ENCODE data around the gene DBH.

- TF ChIP-seq POLR2A (IDR thresholded peaks at IDR 0.05): no peak
- TF ChIP-seq CTCF (IDR thresholded peaks at IDR 0.05): no peak
Measured at GRCh38 chr9:133618726-133619125, 17.4 kb upstream of the DBH start.

Data from adrenal gland (tissue), 5 donors.